Measurements from ENCODE around the gene MIGA1.
"Not testable (repeated sequence)": the region's sequence is repeated elsewhere in the genome, so short reads cannot be mapped to it uniquely, and the experiment has no call there.

The MIGA1 gene

DNA sequence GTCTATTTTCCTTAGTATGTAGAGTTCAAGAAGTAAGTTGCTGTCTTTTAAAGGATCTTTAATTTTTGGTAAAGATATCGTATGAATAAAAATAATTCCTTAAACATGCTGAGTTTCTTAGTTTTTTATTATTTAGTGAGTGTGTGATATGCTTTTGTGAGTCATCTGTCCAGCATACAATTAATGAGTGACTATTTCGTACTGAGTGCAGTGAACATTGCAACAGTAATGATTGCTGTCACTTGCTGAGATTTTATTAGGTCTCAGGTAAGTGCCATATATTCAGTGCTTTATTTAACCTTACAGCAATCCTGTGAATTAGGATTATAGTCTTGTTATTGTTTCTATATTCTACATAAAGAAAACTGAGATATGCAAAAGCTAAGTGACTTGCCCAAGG lies 22.6 kb downstream of the MIGA1 start:
- no peak for DNase-seq (ENCODE audit: low read depth in 3 of 3)

- no peak for DNase-seq (ENCODE audit: low read depth in 3 of 3)
Measured at GRCh38 chr1:77803371-77803770, 23.9 kb downstream of the MIGA1 start.

DNA sequence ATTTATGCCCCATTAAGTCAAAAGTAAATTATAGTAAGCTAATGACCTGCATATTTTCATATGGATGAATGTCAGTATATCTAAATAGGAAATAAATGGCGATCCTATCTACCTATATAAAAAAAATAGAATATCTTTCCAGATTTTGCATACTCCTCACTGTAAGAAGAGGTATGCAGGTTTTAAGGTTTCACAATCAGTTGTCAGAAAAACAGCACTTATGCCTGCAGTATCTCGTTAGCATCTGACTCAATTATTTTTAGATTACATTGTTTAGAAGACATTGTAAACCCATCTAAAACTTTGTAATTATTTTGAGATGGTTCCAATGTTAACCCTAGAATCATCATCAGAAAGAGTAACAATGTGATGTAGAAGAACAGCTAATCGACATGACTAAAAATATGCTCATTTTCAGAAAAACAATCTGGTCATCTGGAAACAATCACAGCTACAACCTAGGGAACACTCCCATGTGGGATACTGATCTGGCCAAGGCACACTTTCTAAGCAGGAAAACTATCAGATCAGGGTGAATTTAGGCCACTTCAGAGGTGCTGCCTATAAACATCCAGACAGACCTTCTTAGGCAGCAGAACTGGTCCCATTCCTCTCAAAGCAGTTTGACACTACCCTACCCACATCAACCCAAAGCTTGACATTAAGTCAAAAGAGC lies 30.5 kb downstream of the MIGA1 start:
- DNase-seq (ENCODE audit: low read depth in 3 of 3): not testable (repeated sequence)

DNA sequence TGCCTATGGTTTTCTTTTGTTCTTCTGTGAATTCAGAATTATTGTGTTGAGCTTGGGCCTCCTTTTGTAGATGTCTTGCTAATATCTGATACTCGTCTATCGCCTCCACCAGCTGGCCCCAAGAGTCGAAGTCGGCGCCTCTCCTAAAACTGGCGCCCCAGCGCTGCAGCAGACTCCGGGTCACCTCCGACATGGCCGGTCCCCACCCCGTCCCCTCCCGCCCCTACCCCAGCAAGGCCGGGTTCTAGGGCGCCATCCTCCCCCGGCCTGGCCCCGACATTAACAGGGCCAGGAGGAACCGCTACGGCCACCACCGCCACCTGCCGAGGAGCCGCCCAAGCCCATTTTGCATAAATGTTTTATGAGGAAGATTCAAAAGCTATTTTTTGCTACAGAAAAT lies 32.1 kb downstream of the MIGA1 start:
- not testable (repeated sequence) for DNase-seq (ENCODE audit: low read depth in 3 of 3)

GRCh38 chr1:77817368-77818209 lies 38.1 kb downstream of the MIGA1 start:
- DNase-seq (ENCODE audit: low read depth in 3 of 3): no peak

- no peak for DNase-seq (ENCODE audit: low read depth in 3 of 3)
Measured at GRCh38 chr1:77820121-77820520, 40.7 kb downstream of the MIGA1 start.

- no peak for DNase-seq (ENCODE audit: low read depth in 3 of 3)
Measured at GRCh38 chr1:77824079-77824478, 44.6 kb downstream of the MIGA1 start.

- DNase-seq (ENCODE audit: low read depth in 3 of 3): no peak
Measured at GRCh38 chr1:77824694-77825093, 45.2 kb downstream of the MIGA1 start.

DNA sequence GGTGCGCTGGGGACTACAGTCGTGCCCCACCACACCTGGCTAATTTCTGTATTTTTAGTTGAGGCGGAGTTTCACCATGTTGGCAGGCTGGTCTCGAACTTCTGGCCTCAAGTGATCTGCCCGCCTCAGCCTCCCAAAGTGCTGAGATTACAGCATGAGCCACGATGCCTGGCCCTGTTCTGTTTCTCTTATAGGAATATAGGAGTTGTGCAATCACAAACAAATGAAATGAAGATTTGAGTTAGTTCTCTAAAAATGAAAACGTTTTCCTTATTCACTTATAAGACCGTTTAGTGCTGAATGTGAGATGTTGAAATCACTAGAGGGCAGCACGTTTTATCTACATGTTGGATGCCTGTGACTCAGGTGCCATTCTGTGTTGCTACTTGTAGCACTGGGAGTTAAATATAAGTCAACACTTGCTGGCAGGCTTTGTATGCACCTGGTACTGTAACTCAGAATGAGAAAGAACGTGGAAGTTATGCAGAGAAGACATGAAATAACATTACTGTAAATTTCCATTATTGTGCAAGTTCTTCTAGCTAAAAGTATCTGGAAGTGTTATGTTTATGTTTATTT lies 45.8 kb downstream of the MIGA1 start:
- DNase-seq (ENCODE audit: low read depth in 3 of 3): no peak

DNA sequence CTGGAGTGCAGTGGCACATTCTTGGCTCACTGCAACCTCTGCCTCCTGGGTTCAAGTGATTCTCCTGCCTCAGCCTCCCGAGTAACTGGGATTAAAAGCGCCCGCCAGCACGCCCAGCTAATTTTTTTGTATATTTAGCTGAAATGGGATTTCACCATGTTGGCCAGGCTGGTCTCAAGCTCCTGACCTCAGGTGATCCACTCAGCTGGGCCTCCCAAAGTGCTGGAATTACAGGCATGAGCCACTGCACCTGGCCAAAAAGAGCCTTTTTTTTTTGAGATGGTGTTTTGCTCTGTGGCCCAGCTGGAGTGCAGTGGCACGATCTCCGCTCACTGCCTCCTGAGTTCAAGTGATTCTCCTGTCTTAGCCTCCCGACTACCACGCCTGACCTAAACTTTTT lies 47.4 kb downstream of the MIGA1 start:
- DNase-seq (ENCODE audit: low read depth in 3 of 3): not testable (repeated sequence)

DNA sequence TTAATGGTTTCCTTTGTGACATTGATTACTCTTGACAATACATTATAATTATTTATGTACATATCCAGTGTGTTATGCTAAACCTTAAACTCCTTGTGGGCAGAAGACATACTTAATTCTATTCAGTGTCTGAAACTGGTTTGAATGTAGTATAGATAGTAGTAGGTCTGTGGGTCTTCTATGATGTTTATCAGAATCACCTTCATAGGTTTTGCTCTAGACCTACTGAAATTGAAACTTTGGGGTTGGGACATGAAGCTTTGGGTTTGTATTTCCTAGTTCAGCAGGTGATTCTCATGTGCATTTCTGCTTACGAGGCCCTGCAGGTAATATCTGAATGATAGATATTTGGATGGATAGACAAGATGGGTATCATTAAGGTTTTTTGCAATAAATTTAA lies 48.6 kb downstream of the MIGA1 start:
- DNase-seq (ENCODE audit: low read depth in 3 of 3): no peak

- no peak for DNase-seq (ENCODE audit: low read depth in 3 of 3)
Measured at GRCh38 chr1:77829851-77830250, 50.4 kb downstream of the MIGA1 start.

GRCh38 chr1:77830946-77831345 lies 51.5 kb downstream of the MIGA1 start:
- no peak for DNase-seq (ENCODE audit: low read depth in 3 of 3)

GRCh38 chr1:77831566-77831965 lies 52.1 kb downstream of the MIGA1 start:
- no peak for DNase-seq (ENCODE audit: low read depth in 3 of 3)

GRCh38 chr1:77831976-77832711 lies 52.7 kb downstream of the MIGA1 start:
- DNase-seq (ENCODE audit: low read depth in 3 of 3): no peak

DNA sequence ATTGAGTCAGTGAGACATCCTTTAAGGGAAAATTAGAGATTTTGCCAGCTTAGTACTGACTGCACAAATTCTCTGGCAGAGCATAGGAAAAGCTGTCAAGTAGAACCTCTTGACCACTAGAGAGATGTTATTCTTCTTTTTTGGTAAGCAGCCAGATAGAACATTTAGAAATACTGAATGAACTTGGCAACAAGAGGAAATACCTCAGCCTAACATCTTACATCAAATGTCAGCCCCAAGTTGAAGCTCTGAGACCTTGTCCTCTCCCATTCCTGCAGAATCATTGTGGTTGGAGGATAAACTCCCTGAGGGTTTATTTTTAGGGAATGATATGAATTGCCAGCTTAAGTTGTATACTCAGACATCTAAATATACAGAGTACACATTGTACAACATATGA lies 53.5 kb downstream of the MIGA1 start:
- no peak for DNase-seq (ENCODE audit: low read depth in 3 of 3)

DNA sequence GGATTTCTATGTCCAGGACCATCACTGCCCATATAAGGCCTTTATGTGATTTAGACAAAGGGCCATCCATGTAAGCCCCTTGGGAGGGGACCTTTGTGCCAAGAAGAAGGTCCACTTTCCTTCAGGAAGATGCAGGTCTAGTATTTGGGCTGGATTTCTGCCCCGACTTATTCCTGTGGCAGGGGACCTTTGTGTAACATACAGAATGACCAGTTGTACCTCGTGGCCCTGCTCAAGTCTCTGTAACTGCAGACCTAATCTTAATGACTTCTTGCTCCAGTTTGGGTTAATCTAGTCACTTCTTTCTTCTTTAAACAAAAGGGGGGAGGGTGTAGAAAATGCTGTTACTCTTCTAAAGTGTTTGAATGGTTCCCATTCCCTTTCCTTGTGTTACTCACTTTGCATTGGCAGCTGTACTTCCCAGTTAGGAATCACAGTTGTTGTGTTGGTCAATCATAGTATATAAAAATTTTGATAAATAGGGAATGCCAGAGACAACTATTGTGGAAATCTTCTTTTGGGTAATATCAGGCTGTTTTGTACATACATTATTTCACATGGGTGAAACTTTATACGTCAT lies 54.2 kb downstream of the MIGA1 start:
- DNase-seq (ENCODE audit: low read depth in 3 of 3): no peak

- DNase-seq (ENCODE audit: low read depth in 3 of 3): no peak
Measured at GRCh38 chr1:77834771-77835334, 55.4 kb downstream of the MIGA1 start.

- no peak for DNase-seq (ENCODE audit: low read depth in 3 of 3)
Measured at GRCh38 chr1:77841574-77841973, 62.1 kb downstream of the MIGA1 start.

DNA sequence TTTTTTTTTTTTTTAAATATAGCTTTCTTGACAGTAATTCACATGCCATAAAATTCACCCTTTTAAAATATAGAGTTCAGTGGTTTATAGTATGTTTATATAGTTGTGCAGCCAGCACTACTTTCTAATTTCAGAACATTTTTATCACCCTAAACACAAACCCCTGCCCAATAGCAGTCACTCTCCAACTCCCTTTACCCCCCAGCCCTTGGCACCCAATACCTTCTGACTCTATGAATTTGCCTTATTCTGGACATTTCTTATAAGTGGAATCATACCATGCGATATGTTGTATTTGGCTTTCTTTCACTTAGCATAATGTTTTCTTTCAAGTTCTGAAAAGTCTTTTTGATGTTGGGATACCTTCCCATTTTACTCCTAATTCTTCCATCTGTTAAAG lies 66.5 kb downstream of the MIGA1 start:
- no peak for DNase-seq (ENCODE audit: low read depth in 3 of 3)

GRCh38 chr1:77846966-77847365 lies 67.5 kb downstream of the MIGA1 start:
- DNase-seq (ENCODE audit: low read depth in 3 of 3): no peak
